ENCODE measurements around the gene RNF151. TPM values are rescaled to one million over a fixed set of nuclear protein-coding genes. Genes with fewer than 3 reads are reported as not detected.

RNF151 gene
- total and polyA plus RNA-seq, 2 donors from 2014 or later = not detected

- TF ChIP-seq CTCF (IDR thresholded peaks at IDR 0.05; ENCODE audit: borderline replicate concordance, extremely low read depth, insufficient read depth) = no peak
- H3K9ac ChIP-seq (ENCODE audit: low read length in 3 of 3) = peak overlapping the region in 1 of 3 donors; percentile 19
- DNase-seq (peak; percentile 94 to 99 (median 97)), FAIRE-seq (no peak)
- intact Hi-C loops (cut with DNase I) = no loop called here
- H3K27me3 ChIP-seq (ENCODE audit: control insufficient read depth, insufficient read depth, low read length) = peaks cover 19% of the 10 kb centered on the region
- H3K4me1 ChIP-seq (ENCODE audit: control insufficient read depth in 2 of 3, insufficient read depth in 2 of 3, low read depth in 1 of 3, low read length in 3 of 3) = peaks cover 0 to 14% (median 0%) of the 10 kb centered on the region in 3 donors
- no peaks in the 10 kb centered on the region for H3K36me3 ChIP-seq (ENCODE audit: control insufficient read depth in 2 of 3, insufficient read depth in 3 of 3, low read length in 3 of 3)
- H3K27ac ChIP-seq (ENCODE audit: low read depth in 2 of 2, low read length in 2 of 2) = no peak overlapping the region
- H3K4me3 ChIP-seq (ENCODE audit: low read length in 3 of 3) = no peak overlapping the region
- no peaks in the 10 kb centered on the region for H3K9me3 ChIP-seq (ENCODE audit: control insufficient read depth in 2 of 3, insufficient read depth in 1 of 3, low read length in 3 of 3)
Measured at GRCh38 chr16:1991948-1992703, 25.5 kb downstream of the RNF151 start.

- Histone ChIP-seq H3K4me3 (ENCODE audit: low read length in 3 of 3) (no peak overlapping the region), H3K36me3 (ENCODE audit: control insufficient read depth in 2 of 3, insufficient read depth in 3 of 3, low read length in 3 of 3) (peaks cover 0 to under 1% (median 0%) of the 10 kb centered on the region in 3 donors), H3K27ac (ENCODE audit: low read depth in 2 of 2, low read length in 2 of 2) (no peak overlapping the region), H3K4me1 (ENCODE audit: control insufficient read depth in 2 of 3, insufficient read depth in 2 of 3, low read depth in 1 of 3, low read length in 3 of 3) (peaks cover 0 to 14% (median 0%) of the 10 kb centered on the region in 3 donors), H3K27me3 (ENCODE audit: control insufficient read depth, insufficient read depth, low read length) (peaks cover 19% of the 10 kb centered on the region), H3K9me3 (ENCODE audit: control insufficient read depth in 2 of 3, insufficient read depth in 1 of 3, low read length in 3 of 3) (no peaks in the 10 kb centered on the region), H3K9ac (ENCODE audit: low read length in 3 of 3) (no peak overlapping the region)
- FAIRE-seq (no peak), DNase-seq (peak in 2 of 5 donors; percentile 1 to 89)
- intact Hi-C loops (cut with DNase I) = no loop called here
- no peak for TF ChIP-seq CTCF (IDR thresholded peaks at IDR 0.05; ENCODE audit: borderline replicate concordance, extremely low read depth, insufficient read depth)
Measured at GRCh38 chr16:1992704-1993317, 26.2 kb downstream of the RNF151 start.

- Histone ChIP-seq H3K4me1 (ENCODE audit: control insufficient read depth in 2 of 3, insufficient read depth in 2 of 3, low read depth in 1 of 3, low read length in 3 of 3) (peaks cover 0 to 11% (median 0%) of the 10 kb centered on the region in 3 donors), H3K9me3 (ENCODE audit: control insufficient read depth in 2 of 3, insufficient read depth in 1 of 3, low read length in 3 of 3) (no peaks in the 10 kb centered on the region), H3K9ac (ENCODE audit: low read length in 3 of 3) (no peak overlapping the region), H3K27me3 (ENCODE audit: control insufficient read depth, insufficient read depth, low read length) (peaks cover 15% of the 10 kb centered on the region), H3K36me3 (ENCODE audit: control insufficient read depth in 2 of 3, insufficient read depth in 3 of 3, low read length in 3 of 3) (peaks cover 0 to 4% (median 2%) of the 10 kb centered on the region in 3 donors), H3K4me3 (ENCODE audit: low read length in 3 of 3) (no peak overlapping the region), H3K27ac (ENCODE audit: low read depth in 2 of 2, low read length in 2 of 2) (no peak overlapping the region)
- no peak for FAIRE-seq
- no peak for TF ChIP-seq CTCF (IDR thresholded peaks at IDR 0.05; ENCODE audit: borderline replicate concordance, extremely low read depth, insufficient read depth)
- peak in 2 of 5 donors; percentile 40 to 86 for DNase-seq
- intact Hi-C loops (cut with DNase I) = no loop called here
Measured at GRCh38 chr16:1993731-1994131, 27.1 kb downstream of the RNF151 start.
